Prostate gland (tissue), 2 donors: Measurements from ENCODE around the gene ODC1. TPM values are rescaled to one million over a fixed set of nuclear protein-coding genes. Genes with fewer than 3 reads are reported as not detected.

Source experiments
- DNase-seq: peaks from one replicate; pipeline ENCODE4 v3.0.0-alpha.2; 2019; ENCODE audit warnings: low spot score
- H3K27ac ChIP-seq, 2 donors: fragments of 200-600 bp; sonication (generic); 2 replicates each; pipeline ENCODE4 v1.5.1; 2017 to 2019
- H3K27me3 ChIP-seq: fragments of 200-600 bp; sonication (generic); replicated peaks from 2 replicates; pipeline ENCODE4 v1.5.1; 2019; ENCODE audit not compliant: insufficient read depth
- H3K36me3 ChIP-seq, 2 donors: fragments of 200-600 bp; sonication (generic); 1 replicate in 1 of 2; 2 replicates in 1 of 2; pipeline versions ENCODE4 v1.5.1 to v1.8.1; 2017 to 2019
- H3K4me1 ChIP-seq: fragments of 200-600 bp; sonication (generic); replicated peaks from 2 replicates; pipeline ENCODE4 v1.5.1; 2019
- H3K4me3 ChIP-seq, 2 donors: fragments of 200-600 bp; sonication (generic); 2 replicates each; pipeline ENCODE4 v1.5.1; 2017 to 2019
- H3K9me3 ChIP-seq: fragments of 200-600 bp; sonication (generic); 2 replicates; pipeline ENCODE4 v1.5.1; 2017
- CTCF ChIP-seq, 4 experiments: fragments of 200-600 bp in 2 of 4; fragments of 450-650 bp in 2 of 4; sonication (generic) in 2 of 4; IDR thresholded peaks; 1 replicate in 3 of 4; 2 replicates in 1 of 4; pipeline ENCODE4 v1.5.1; 2016 to 2019; ENCODE audit warnings: antibody characterized with exemption in 4 of 4, mild to moderate bottlenecking in 2 of 4, moderate library complexity in 2 of 4
- POLR2A ChIP-seq: fragments of 450-650 bp; IDR thresholded peaks from one replicate; pipeline ENCODE4 v1.6.1; 2016; ENCODE audit warnings: antibody characterized with exemption, mild to moderate bottlenecking
- POLR2AphosphoS5 ChIP-seq: sonication (generic); formaldehyde crosslinking; IDR thresholded peaks from one replicate; pipeline ENCODE4 v1.6.1; 2017; ENCODE audit warnings: antibody characterized with exemption
- WGBS: methylation state at CpG from one replicate; pipeline ENCODE4 v1.1.5; 2018; 5-methylcytosine and 5-hydroxymethylcytosine counted together
- intact Hi-C: fragments of 100-400 bp; cut with DNase I; formaldehyde crosslinking; loops from one replicate; pipeline ENCODE4 v1.14.2; 2022
- total RNA-seq, 2 donors: library from RNA; depleted of rRNA; stranded (reverse); fragments of >200 nt; gene quantifications; one replicate each; pipeline ENCODE4 v1.1.0, GENCODE V29; 2016

Gene ODC1
- total RNA-seq, 2 donors from 2014 or later = 147 to 261 TPM

- no peaks in the 10 kb centered on the region for H3K9me3 ChIP-seq
- WGBS = 87% methylated on average over 8 of the region's 8 CpGs
- no peaks in the 10 kb centered on the region for H3K4me1 ChIP-seq
- no peak overlapping the region for H3K4me3 ChIP-seq
- TF ChIP-seq POLR2AphosphoS5 (no peak), POLR2A (no peak)
- intact Hi-C loops = no loop called here
- no peaks in the 10 kb centered on the region for H3K27me3 ChIP-seq
- no peak for DNase-seq
- no peaks in the 10 kb centered on the region for H3K36me3 ChIP-seq
- no peak overlapping the region for H3K27ac ChIP-seq
Measured at GRCh38 chr2:10482460-10482859, 34.3 kb upstream of the ODC1 start.

GRCh38 chr2:10481666-10482157 lies 33.6 kb upstream of the ODC1 start:
- TF ChIP-seq POLR2A = no peak
- no peak for TF ChIP-seq POLR2AphosphoS5
- TF ChIP-seq CTCF (IDR thresholded peaks at IDR 0.05) = no peak
- no peak overlapping the region for H3K4me3 ChIP-seq

GRCh38 chr2:10481055-10481665 lies 33.0 kb upstream of the ODC1 start:
- H3K27ac ChIP-seq = no peak overlapping the region
- WGBS = 91% methylated on average over 3 of the region's 3 CpGs
- TF ChIP-seq CTCF (IDR thresholded peaks at IDR 0.05) (no peak), POLR2AphosphoS5 (no peak), POLR2A (no peak)
- H3K4me1 ChIP-seq = no peaks in the 10 kb centered on the region
- intact Hi-C loops = no loop called here
- H3K36me3 ChIP-seq = no peaks in the 10 kb centered on the region
- no peak overlapping the region for H3K4me3 ChIP-seq
- H3K9me3 ChIP-seq = no peaks in the 10 kb centered on the region
- no peaks in the 10 kb centered on the region for H3K27me3 ChIP-seq
- DNase-seq = no peak

More at GRCh38 chr2:10481666-10482157, 33.6 kb upstream of the ODC1 start:
- H3K27ac ChIP-seq = no peak overlapping the region
- intact Hi-C loops = no loop called here
- no peaks in the 10 kb centered on the region for H3K9me3 ChIP-seq
- WGBS = 96% methylated on average over 10 of the region's 10 CpGs
- DNase-seq = no peak
- no peaks in the 10 kb centered on the region for H3K36me3 ChIP-seq
- H3K27me3 ChIP-seq = no peaks in the 10 kb centered on the region
- no peaks in the 10 kb centered on the region for H3K4me1 ChIP-seq

- intact Hi-C loops = no loop called here
- WGBS = 96% methylated on average over 2 of the region's 2 CpGs
- no peaks in the 10 kb centered on the region for H3K36me3 ChIP-seq
- DNase-seq = no peak
- no peak overlapping the region for H3K27ac ChIP-seq
- TF ChIP-seq CTCF (IDR thresholded peaks at IDR 0.05) (no peak), POLR2AphosphoS5 (no peak), POLR2A (no peak)
- H3K4me1 ChIP-seq = no peaks in the 10 kb centered on the region
- H3K9me3 ChIP-seq = no peaks in the 10 kb centered on the region
- no peaks in the 10 kb centered on the region for H3K27me3 ChIP-seq
- H3K4me3 ChIP-seq = no peak overlapping the region
Measured at GRCh38 chr2:10480359-10480949, 32.3 kb upstream of the ODC1 start.

- H3K36me3 ChIP-seq = no peaks in the 10 kb centered on the region
- H3K4me3 ChIP-seq = no peak overlapping the region
- 81% methylated on average over 12 of the region's 12 CpGs for WGBS
- intact Hi-C loops = no loop called here
- H3K27me3 ChIP-seq = no peaks in the 10 kb centered on the region
- H3K4me1 ChIP-seq = no peaks in the 10 kb centered on the region
- TF ChIP-seq POLR2A (no peak), POLR2AphosphoS5 (no peak), CTCF (IDR thresholded peaks at IDR 0.05) (no peak)
- no peak overlapping the region for H3K27ac ChIP-seq
- DNase-seq = no peak
- no peaks in the 10 kb centered on the region for H3K9me3 ChIP-seq
Measured at GRCh38 chr2:10478916-10479315, 30.8 kb upstream of the ODC1 start.
